Keratinocyte (primary cell): ENCODE measurements around the gene CYP27B1. TPM values are rescaled to one million over a fixed set of nuclear protein-coding genes. Genes with fewer than 3 reads are reported as not detected.

ENCODE experiments used
- DNase-seq: peaks from one replicate; pipeline ENCODE4 v3.0.0-alpha.2; 2011; ENCODE audit warnings: low read depth, missing footprints, low spot score
- FAIRE-seq: peaks from 2 replicates; lab custom pipeline; 2011; peaks lifted over from hg19 to GRCh38; lab: Jason Lieb, UNC
- H2AFZ ChIP-seq: 2 replicates; pipeline ENCODE4 v1.6.0; 2012; ENCODE audit warnings: low read length, control low read depth, inconsistent platforms; ENCODE audit not compliant: control insufficient read depth
- H3K27ac ChIP-seq: 2 replicates; pipeline ENCODE4 v1.5.1; 2011; ENCODE audit warnings: low read length; ENCODE audit not compliant: control insufficient read depth, insufficient read depth
- H3K27me3 ChIP-seq: 3 replicates; pipeline ENCODE4 v1.6.0; 2011; ENCODE audit warnings: low read length; ENCODE audit not compliant: control insufficient read depth, insufficient read depth; ENCODE audit errors: extremely low read depth
- H3K36me3 ChIP-seq, 2 experiments: 2 replicates in 1 of 2; 3 replicates in 1 of 2; pipeline ENCODE4 v1.5.1; 2011; ENCODE audit warnings: low read length in 2 of 2, mild to moderate bottlenecking in 1 of 2; ENCODE audit not compliant: control insufficient read depth in 2 of 2, insufficient read depth in 2 of 2; ENCODE audit errors: extremely low read depth in 1 of 2
- H3K4me1 ChIP-seq: 3 replicates; pipeline ENCODE4 v1.5.1; 2011; ENCODE audit warnings: low read length; ENCODE audit not compliant: control insufficient read depth, insufficient read depth; ENCODE audit errors: extremely low read depth
- H3K4me2 ChIP-seq: 3 replicates; pipeline ENCODE4 v1.6.0; 2011; ENCODE audit warnings: low read depth, low read length; ENCODE audit not compliant: control insufficient read depth, insufficient read depth; ENCODE audit errors: extremely low read depth
- H3K4me3 ChIP-seq, 3 experiments: fragments of 200-600 bp in 1 of 3; sonication (generic) in 1 of 3; 2 replicates in 2 of 3; 3 replicates in 1 of 3; pipeline ENCODE4 v1.5.1; 2011 to 2016; ENCODE audit warnings: low read length in 3 of 3, mild to moderate bottlenecking in 3 of 3, control low read depth in 2 of 3, inconsistent platforms in 1 of 3, low read depth in 1 of 3, mixed read lengths in 1 of 3, mixed run types in 1 of 3, moderate library complexity in 1 of 3; ENCODE audit not compliant: control insufficient read depth in 2 of 3, insufficient read depth in 2 of 3; ENCODE audit errors: extremely low read depth in 1 of 3
- H3K79me2 ChIP-seq: 2 replicates; pipeline ENCODE4 v1.6.0; 2012; ENCODE audit warnings: low read length; ENCODE audit not compliant: control insufficient read depth, insufficient read depth
- H3K9ac ChIP-seq: 3 replicates; pipeline ENCODE4 v1.6.0; 2011; ENCODE audit warnings: low read length; ENCODE audit not compliant: control insufficient read depth, insufficient read depth; ENCODE audit errors: extremely low read depth
- H3K9me1 ChIP-seq: 3 replicates; pipeline ENCODE4 v1.6.0; 2011; ENCODE audit warnings: low read length; ENCODE audit not compliant: control insufficient read depth, insufficient read depth; ENCODE audit errors: extremely low read depth
- H3K9me3 ChIP-seq: 2 replicates; pipeline ENCODE4 v1.5.1; 2012; ENCODE audit warnings: low read depth, low read length; ENCODE audit not compliant: control insufficient read depth
- H4K20me1 ChIP-seq: 3 replicates; pipeline ENCODE4 v1.6.0; 2011; ENCODE audit warnings: low read length; ENCODE audit not compliant: control insufficient read depth, insufficient read depth; ENCODE audit errors: extremely low read depth
- CTCF ChIP-seq, 3 experiments: IDR thresholded peaks in 1 of 3; conservative IDR thresholded peaks in 1 of 3; optimal IDR thresholded peaks in 1 of 3; 2 replicates in 2 of 3; 3 replicates in 1 of 3; pipeline versions ENCODE3 to v1.5.1; 2011; ENCODE audit warnings: low read length in 3 of 3, mild to moderate bottlenecking in 3 of 3, moderate library complexity in 2 of 3, control low read depth in 1 of 3, inconsistent platforms in 1 of 3; ENCODE audit not compliant: insufficient read depth in 2 of 3; ENCODE audit errors: extremely low read depth in 1 of 3
- EZH2 ChIP-seq: IDR thresholded peaks from one replicate; pipeline ENCODE4 v1.6.1; 2012; ENCODE audit warnings: inconsistent platforms, mild to moderate bottlenecking, low read length, moderate library complexity
- dilution Hi-C: fragments of 300-500 bp; cut with MboI; formaldehyde crosslinking; loops from one replicate; pipeline ENCODE4 v1.7.0; 2020; ENCODE audit warnings: low sequenced_read_pairs; ENCODE audit not compliant: extremely low pct_ligation_motif_present
- polyA plus RNA-seq, 5 experiments: library from polyadenylated mRNA; depleted of rRNA in 3 of 5; stranded (reverse) in 3 of 5; stranded (forward) in 1 of 5; unstranded in 1 of 5; fragments of >200 nt; gene quantifications; 1 replicate in 1 of 5; 2 replicates in 3 of 5; 3 replicates in 1 of 5; pipeline versions ENCODE4 v1.2.1 to v1.2.3, GENCODE V29; 2011 to 2012; ENCODE audit warnings: missing spikeins in 2 of 5, low read depth in 1 of 5, low replicate concordance in 1 of 5

CYP27B1 gene
- polyA plus RNA-seq, 1 donor (not counting 4 experiments of a cell fraction or from before 2014, with no cell fraction given), result 33.6 TPM

GRCh38 chr12:57772429-57773322, 5.8 kb upstream of the CYP27B1 start, which contains the start of gene EEF1AKMT3:
Gene EEF1AKMT3, plus strand, starts transcription at chr12:57772614. Its CDS starts 111 bp downstream, at chr12:57772725.
- TF ChIP-seq CTCF (optimal IDR thresholded peaks at IDR 0.05 in 1 of 3, IDR thresholded peaks at IDR 0.05 in 1 of 3, conservative IDR thresholded peaks at IDR 0.05 in 1 of 3; ENCODE audit: extremely low read depth in 1 of 3, insufficient read depth in 2 of 3, low read length in 3 of 3) (no peak), EZH2 (no peak)
- H3K27me3 ChIP-seq, result no peaks in the 10 kb centered on the region
- H2AFZ ChIP-seq, result peak within 1 kb of the TSS; percentile 98
- peaks cover 16% of the 10 kb centered on the region for H3K4me1 ChIP-seq
- peaks cover 39% of the 10 kb centered on the region for H3K79me2 ChIP-seq
- no peaks in the 10 kb centered on the region for H3K9me1 ChIP-seq
- H3K4me3 ChIP-seq, result peak within 1 kb of the TSS; percentile 79 to 96 (median 93)
- no peak for FAIRE-seq
- H3K9ac ChIP-seq, result peak within 1 kb of the TSS; percentile 98
- no peaks in the 10 kb centered on the region for H4K20me1 ChIP-seq
- H3K27ac ChIP-seq, result peak within 1 kb of the TSS; percentile 94
- peak within 1 kb of the TSS; percentile 98 for H3K4me2 ChIP-seq
- no peak for DNase-seq
- H3K36me3 ChIP-seq, result peaks cover 14 to 20% of the 10 kb centered on the region in 2 experiments
- H3K9me3 ChIP-seq, result no peaks in the 10 kb centered on the region
- dilution Hi-C loops, result no loop called here

- H3K27me3 ChIP-seq, result no peaks in the 10 kb centered on the region
- H3K4me3 ChIP-seq, result peak within 1 kb of the TSS; percentile 79 to 96 (median 93)
- no peaks in the 10 kb centered on the region for H4K20me1 ChIP-seq
- peak within 1 kb of the TSS; percentile 98 for H3K4me2 ChIP-seq
- H3K9me1 ChIP-seq, result no peaks in the 10 kb centered on the region
- dilution Hi-C loops, result no loop called here
- H3K79me2 ChIP-seq, result peaks cover 46% of the 10 kb centered on the region
- H3K9ac ChIP-seq, result peak within 1 kb of the TSS; percentile 98
- peaks cover 23% of the 10 kb centered on the region for H3K4me1 ChIP-seq
- peak within 1 kb of the TSS; percentile 98 for H2AFZ ChIP-seq
- FAIRE-seq, result peak; percentile 48
- peak within 1 kb of the TSS; percentile 94 for H3K27ac ChIP-seq
- TF ChIP-seq CTCF (optimal IDR thresholded peaks at IDR 0.05 in 1 of 3, IDR thresholded peaks at IDR 0.05 in 1 of 3, conservative IDR thresholded peaks at IDR 0.05 in 1 of 3; ENCODE audit: extremely low read depth in 1 of 3, insufficient read depth in 2 of 3, low read length in 3 of 3) (no peak), EZH2 (no peak)
- no peak for DNase-seq
- H3K9me3 ChIP-seq, result no peaks in the 10 kb centered on the region
- H3K36me3 ChIP-seq, result peaks cover 14 to 20% of the 10 kb centered on the region in 2 experiments
Observed at GRCh38 chr12:57771873-57772428, 5.1 kb upstream of the CYP27B1 start, which contains the start of gene METTL1. Gene METTL1, minus strand, starts transcription at chr12:57772105. Its CDS starts 22 bp downstream, at chr12:57772083.
